Measurements from ENCODE around the gene SEC61B. TPM values are rescaled to one million over a fixed set of nuclear protein-coding genes. Genes with fewer than 3 reads are reported as not detected.
"Not testable (repeated sequence)": the region's sequence is repeated elsewhere in the genome, so short reads cannot be mapped to it uniquely, and the experiment has no call there.

SEC61B gene
- total RNA-seq, 4 donors from 2014 or later: 66.5 to 134 (median 84.9) TPM

DNA sequence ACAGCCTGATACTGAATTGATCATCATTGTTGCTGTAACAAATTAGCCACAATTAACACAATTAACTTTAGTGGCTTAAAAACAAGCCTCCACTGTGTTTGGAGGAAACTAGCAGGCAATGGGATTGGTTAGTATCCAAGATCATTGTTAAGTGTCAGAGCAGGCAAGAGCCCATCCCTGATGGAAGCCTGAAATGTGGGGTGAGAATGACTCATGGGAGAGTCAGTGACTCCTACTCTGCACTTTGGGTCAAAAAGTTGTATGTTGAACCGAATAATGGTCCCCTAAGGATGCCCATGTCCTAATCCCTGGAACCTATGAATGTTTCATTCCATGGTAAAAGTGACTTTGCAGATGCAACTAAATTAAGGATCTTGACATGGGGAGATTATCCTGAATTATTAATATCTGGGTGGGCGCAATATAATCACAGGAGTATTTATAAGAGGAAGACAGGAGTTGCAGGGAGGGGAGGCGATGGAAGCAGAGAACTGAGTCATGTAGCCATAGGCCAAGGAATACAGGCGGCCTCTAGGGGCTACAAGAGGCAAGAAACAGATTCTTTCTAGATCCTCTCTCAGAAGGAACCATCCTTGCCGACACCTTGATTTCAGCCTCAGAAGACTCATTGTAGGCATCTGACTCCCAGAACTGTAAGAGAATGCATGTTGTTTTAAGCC lies 29.2 kb upstream of the SEC61B start:
- TF ChIP-seq EP300 (IDR thresholded peaks at IDR 0.05): no peak
- TF ChIP-seq CTCF (IDR thresholded peaks at IDR 0.05): no peak
- no peak for TF ChIP-seq POLR2AphosphoS5 (IDR thresholded peaks at IDR 0.05)
- Histone ChIP-seq H3K9me3 (no peaks in the 10 kb centered on the region), H3K27ac (no peak overlapping the region), H3K4me3 (no peak overlapping the region), H3K27me3 (peaks cover 3% of the 10 kb centered on the region), H3K36me3 (no peaks in the 10 kb centered on the region), H3K4me1 (no peaks in the 10 kb centered on the region)
- WGBS: 70% methylated on average over 5 of the region's 5 CpGs
- no peak for DNase-seq (ENCODE audit: low spot score in 2 of 2)

DNA sequence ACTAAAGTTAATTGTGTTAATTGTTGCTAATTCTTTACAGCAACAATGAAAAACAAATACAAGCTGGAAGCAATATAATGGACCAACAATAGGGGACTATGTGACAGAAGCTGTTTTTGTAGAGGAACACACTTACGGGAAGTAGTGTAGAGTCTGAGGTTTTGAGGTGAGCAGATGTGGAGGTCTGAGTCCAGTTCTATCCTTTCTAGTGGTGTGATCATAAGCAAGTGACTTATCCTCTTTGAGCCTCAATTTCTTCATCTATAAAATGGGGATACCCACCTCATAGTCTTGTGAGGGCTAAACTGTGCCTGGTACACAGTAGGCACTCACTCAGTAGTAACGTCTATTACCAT lies 28.6 kb upstream of the SEC61B start:
- 68% methylated on average over 2 of the region's 2 CpGs for WGBS
- TF ChIP-seq POLR2AphosphoS5 (IDR thresholded peaks at IDR 0.05): no peak
- TF ChIP-seq EP300 (IDR thresholded peaks at IDR 0.05): no peak
- H3K27ac ChIP-seq: no peak overlapping the region
- DNase-seq (ENCODE audit: low spot score in 2 of 2): no peak
- H3K4me3 ChIP-seq: no peak overlapping the region
- H3K9me3 ChIP-seq: no peaks in the 10 kb centered on the region
- no peaks in the 10 kb centered on the region for H3K36me3 ChIP-seq
- H3K27me3 ChIP-seq: peaks cover 1% of the 10 kb centered on the region
- no peaks in the 10 kb centered on the region for H3K4me1 ChIP-seq

- not testable (repeated sequence) for H3K36me3 ChIP-seq; H3K27me3 ChIP-seq; DNase-seq (ENCODE audit: low spot score in 2 of 2); H3K4me1 ChIP-seq; H3K4me3 ChIP-seq; H3K27ac ChIP-seq; H3K9me3 ChIP-seq
- WGBS: 75% methylated on average over 5 of the region's 5 CpGs
Measured at GRCh38 chr9:99196484-99196883, 25.6 kb upstream of the SEC61B start.

DNA sequence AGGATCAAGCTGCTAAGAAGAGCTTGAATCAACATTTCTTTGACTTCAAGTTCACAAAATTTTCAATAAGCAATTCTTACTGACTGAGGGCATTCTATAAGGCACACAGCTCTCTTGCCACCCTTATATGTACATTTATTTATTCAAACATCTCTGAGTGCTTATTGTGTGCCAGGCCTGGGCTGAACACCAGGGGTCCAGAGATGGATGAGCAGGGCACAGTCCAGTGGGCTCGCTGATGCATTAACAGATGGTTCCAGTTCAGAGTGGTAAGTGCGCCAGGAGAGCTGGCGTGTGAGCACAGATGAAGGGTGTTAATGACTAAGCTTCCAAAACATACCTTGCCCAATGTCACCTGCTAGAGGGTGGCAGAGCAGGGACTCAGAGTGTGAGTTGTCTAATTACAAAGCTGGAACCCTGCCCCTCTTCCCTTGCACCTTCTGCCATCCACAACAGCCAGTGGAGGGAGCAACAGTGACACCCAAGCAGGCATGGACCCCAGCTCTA lies 24.9 kb upstream of the SEC61B start:
- no peaks in the 10 kb centered on the region for H3K36me3 ChIP-seq
- H3K4me1 ChIP-seq: no peaks in the 10 kb centered on the region
- TF ChIP-seq POLR2AphosphoS5 (IDR thresholded peaks at IDR 0.05) (no peak), CTCF (IDR thresholded peaks at IDR 0.05) (no peak), POLR2A (IDR thresholded peaks at IDR 0.05) (no peak), EP300 (IDR thresholded peaks at IDR 0.05) (no peak)
- no peak overlapping the region for H3K4me3 ChIP-seq
- H3K9me3 ChIP-seq: no peaks in the 10 kb centered on the region
- 93% methylated on average over 3 of the region's 3 CpGs for WGBS
- H3K27ac ChIP-seq: no peak overlapping the region
- DNase-seq (ENCODE audit: low spot score in 2 of 2): no peak
- H3K27me3 ChIP-seq: no peaks in the 10 kb centered on the region

DNA sequence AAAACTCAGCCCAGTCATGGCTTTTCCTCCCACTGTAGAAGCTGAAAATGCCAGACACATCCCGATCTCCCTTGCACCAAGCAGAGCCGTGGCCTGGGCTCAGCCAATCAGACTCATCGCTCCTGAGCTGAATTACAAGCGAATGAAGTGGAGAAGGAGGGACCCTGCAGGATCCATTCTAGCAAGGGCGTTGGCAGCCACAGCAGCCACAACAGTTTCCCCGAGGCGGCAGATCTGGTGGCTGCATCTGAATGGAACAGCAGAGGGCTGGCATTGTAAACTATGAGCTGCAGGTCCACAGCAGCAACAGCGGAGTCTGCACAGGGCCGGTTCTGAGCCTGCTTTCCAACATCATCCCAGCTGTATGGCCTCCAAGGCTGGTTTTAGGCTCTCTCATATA lies 24.1 kb upstream of the SEC61B start:
- TF ChIP-seq POLR2A (IDR thresholded peaks at IDR 0.05) (no peak), CTCF (IDR thresholded peaks at IDR 0.05) (no peak), POLR2AphosphoS5 (IDR thresholded peaks at IDR 0.05) (no peak), EP300 (IDR thresholded peaks at IDR 0.05) (no peak)
- Histone ChIP-seq H3K4me1 (no peaks in the 10 kb centered on the region), H3K4me3 (no peak overlapping the region), H3K27ac (no peak overlapping the region), H3K9me3 (no peaks in the 10 kb centered on the region), H3K27me3 (no peaks in the 10 kb centered on the region), H3K36me3 (no peaks in the 10 kb centered on the region)
- DNase-seq (ENCODE audit: low spot score in 2 of 2): no peak
- WGBS: 54% methylated on average over 9 of the region's 9 CpGs

- DNase-seq (ENCODE audit: low spot score in 2 of 2): no peak
- Histone ChIP-seq H3K27me3 (no peaks in the 10 kb centered on the region), H3K4me1 (no peaks in the 10 kb centered on the region), H3K4me3 (no peak overlapping the region), H3K36me3 (no peaks in the 10 kb centered on the region), H3K9me3 (no peaks in the 10 kb centered on the region), H3K27ac (no peak overlapping the region)
- 90% methylated on average over 8 of the region's 8 CpGs for WGBS
- TF ChIP-seq POLR2A (IDR thresholded peaks at IDR 0.05) (no peak), CTCF (IDR thresholded peaks at IDR 0.05) (no peak), POLR2AphosphoS5 (IDR thresholded peaks at IDR 0.05) (no peak), EP300 (IDR thresholded peaks at IDR 0.05) (no peak)
Measured at GRCh38 chr9:99199938-99200539, 22.0 kb upstream of the SEC61B start.
